ENCODE data around the gene PTPA. TPM values are rescaled to one million over a fixed set of nuclear protein-coding genes. Genes with fewer than 3 reads are reported as not detected.
A peak's percentile ranks its signal among the peaks of the same experiment; 100 is the strongest.

Gene PTPA
- total RNA-seq, 2 donors from 2014 or later: 94.5 to 142 TPM

DNA sequence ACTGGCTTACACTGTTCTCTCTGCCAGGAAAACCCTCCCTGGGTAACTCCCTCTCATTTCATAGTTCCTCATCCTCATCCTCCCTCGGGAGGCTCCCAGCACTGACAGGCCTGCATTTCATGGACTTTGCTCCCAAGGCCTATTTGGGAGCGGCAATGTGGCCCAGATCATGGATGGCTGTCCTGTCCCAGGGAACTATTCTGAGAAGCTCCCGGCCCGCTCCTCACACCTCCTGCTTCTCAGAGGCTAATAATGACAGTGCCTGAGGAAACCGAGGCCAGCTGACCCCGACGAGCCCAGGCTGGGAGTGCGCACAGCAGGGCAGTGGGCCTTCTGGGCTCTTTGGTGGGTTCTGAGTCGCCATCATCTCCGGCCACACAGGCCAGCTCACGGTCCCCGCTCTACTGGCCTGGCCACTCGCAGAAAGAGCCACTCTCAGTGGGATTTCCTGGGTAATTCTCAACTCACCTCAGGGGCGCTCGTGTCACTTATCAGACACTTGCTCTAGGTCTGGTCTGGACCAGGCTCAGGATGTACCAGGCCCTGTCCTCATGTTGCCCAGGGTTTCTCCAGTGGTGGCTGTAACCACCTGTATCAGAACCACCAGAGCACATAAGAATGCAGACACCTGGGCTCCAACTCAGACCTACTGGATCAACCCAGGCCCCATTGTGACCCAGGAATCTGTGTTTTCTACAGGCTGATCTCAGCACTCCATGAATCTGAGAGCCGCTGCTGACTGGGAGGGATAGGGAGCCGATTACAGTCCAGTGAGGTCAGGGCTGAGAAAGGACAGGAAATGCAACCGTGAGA, 32.3 kb upstream of the PTPA start:
- H3K9ac ChIP-seq (ENCODE audit: low read depth in 2 of 2, low read length in 2 of 2): peak overlapping the region; percentile 37 to 70
- H3K9me3 ChIP-seq: no peaks in the 10 kb centered on the region
- TF ChIP-seq, protein P1, sequence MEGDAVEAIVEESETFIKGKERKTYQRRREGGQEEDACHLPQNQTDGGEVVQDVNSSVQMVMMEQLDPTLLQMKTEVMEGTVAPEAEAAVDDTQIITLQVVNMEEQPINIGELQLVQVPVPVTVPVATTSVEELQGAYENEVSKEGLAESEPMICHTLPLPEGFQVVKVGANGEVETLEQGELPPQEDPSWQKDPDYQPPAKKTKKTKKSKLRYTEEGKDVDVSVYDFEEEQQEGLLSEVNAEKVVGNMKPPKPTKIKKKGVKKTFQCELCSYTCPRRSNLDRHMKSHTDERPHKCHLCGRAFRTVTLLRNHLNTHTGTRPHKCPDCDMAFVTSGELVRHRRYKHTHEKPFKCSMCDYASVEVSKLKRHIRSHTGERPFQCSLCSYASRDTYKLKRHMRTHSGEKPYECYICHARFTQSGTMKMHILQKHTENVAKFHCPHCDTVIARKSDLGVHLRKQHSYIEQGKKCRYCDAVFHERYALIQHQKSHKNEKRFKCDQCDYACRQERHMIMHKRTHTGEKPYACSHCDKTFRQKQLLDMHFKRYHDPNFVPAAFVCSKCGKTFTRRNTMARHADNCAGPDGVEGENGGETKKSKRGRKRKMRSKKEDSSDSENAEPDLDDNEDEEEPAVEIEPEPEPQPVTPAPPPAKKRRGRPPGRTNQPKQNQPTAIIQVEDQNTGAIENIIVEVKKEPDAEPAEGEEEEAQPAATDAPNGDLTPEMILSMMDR (IDR thresholded peaks at IDR 0.05): no peak
- no peaks in the 10 kb centered on the region for H3K36me3 ChIP-seq
- H3K4me3 ChIP-seq: no peak overlapping the region
- peak; percentile 82 for DNase-seq
- H3K27me3 ChIP-seq: no peaks in the 10 kb centered on the region
- H3K27ac ChIP-seq: peak overlapping the region; percentile 84
- peaks cover 18% of the 10 kb centered on the region for H3K4me1 ChIP-seq
- intact Hi-C loops (cut with DNase I): no loop called here

DNA sequence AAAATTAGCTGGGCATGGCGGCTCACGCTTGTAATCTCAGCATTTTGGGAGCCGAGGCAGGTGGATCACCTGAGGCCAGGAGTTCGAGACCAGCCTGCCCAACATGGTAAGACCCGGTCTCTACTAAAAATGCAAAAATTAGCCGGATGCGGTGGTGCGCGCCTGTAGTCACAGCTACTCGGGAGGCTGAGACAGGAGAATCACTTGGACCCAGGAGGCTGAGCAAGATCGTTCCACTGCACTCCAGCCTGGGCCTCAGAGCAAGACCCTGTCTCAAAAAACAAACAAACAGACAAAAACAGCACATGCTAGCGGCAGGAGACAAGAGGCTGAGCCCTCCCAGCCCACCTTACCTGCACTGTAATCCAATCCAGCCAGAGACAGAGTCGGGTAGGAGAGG, 31.4 kb upstream of the PTPA start:
- intact Hi-C loops (cut with DNase I): no loop called here
- Histone ChIP-seq H3K27ac (peak overlapping the region; percentile 21), H3K9ac (ENCODE audit: low read depth in 2 of 2, low read length in 2 of 2) (peak overlapping the region in 1 of 2 donors; percentile 84), H3K36me3 (no peaks in the 10 kb centered on the region), H3K9me3 (no peaks in the 10 kb centered on the region), H3K4me3 (peak overlapping the region; percentile 81), H3K4me1 (peaks cover 18% of the 10 kb centered on the region), H3K27me3 (no peaks in the 10 kb centered on the region)
- TF ChIP-seq, protein P1 (IDR thresholded peaks at IDR 0.05): no peak
- no peak for DNase-seq

DNA sequence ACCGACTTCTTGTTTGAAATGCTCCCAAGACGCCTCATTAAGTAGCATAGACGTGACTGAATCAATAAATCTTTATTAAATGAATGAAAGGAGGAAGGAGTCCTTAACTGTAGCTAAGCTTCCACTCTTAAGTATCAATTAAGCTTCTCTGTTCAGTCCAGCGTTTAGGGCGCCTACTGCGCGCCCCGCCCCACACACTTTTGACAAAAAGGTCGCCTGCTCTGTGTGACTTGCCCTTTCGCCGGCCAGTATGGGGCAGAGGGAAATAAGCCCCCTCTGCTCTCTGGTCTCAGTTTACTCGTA, 31.0 kb upstream of the PTPA start:
- peak overlapping the region; percentile 64 to 84 for H3K9ac ChIP-seq (ENCODE audit: low read depth in 2 of 2, low read length in 2 of 2)
- H3K4me3 ChIP-seq: peak overlapping the region; percentile 81
- H3K27ac ChIP-seq: peak overlapping the region; percentile 21
- no peaks in the 10 kb centered on the region for H3K9me3 ChIP-seq
- no peaks in the 10 kb centered on the region for H3K36me3 ChIP-seq
- TF ChIP-seq, protein P1 (IDR thresholded peaks at IDR 0.05): no peak
- peaks cover 18% of the 10 kb centered on the region for H3K4me1 ChIP-seq
- intact Hi-C loops (cut with DNase I): no loop called here
- no peaks in the 10 kb centered on the region for H3K27me3 ChIP-seq
- no peak for DNase-seq

DNA sequence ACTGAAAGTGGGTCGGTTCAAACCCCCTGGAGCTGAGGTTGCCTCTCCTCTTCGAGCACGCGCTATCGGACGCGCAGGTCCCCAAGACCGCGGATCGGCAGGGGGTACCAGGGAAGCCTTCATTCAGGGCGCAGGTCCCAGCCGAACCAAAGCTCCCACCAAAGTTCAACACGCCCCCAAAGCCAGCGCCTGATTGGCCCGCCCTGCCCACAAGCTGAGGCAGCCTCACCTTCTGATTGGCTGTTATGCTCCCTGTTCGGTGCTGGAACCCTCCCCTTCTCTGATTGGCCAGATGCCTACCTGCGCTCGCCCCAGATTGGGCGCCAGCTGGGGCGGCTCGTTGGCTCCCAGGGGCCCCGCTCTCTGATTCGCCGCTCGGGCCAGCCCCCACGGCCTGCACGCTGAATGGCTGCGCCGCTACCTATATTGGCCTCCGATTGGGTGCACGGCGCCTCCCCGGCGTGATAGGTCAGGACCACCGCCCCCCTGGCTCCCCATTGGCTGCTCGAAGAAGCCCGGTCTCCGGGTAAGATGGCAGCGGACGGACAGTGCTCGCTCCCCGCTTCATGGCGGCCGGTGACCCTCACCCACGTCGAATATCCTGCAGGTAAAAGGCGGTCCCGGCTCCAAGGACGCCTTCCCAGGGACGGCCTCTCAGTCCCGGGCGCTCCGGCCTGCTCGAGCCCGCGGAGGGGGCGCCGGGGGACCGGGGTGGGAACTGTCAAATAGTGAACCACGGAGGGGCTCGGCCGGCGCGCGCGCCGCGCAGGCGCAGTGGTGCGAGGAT, 30.4 kb upstream of the PTPA start, which contains the start of gene DOLPP1:
TSS of gene DOLPP1 (plus strand) at position 511 of the 787 bp plus-strand sequence. CDS start at position 532, 21 bp downstream.
- peaks cover 4% of the 10 kb centered on the region for H3K36me3 ChIP-seq
- TF ChIP-seq, protein P1 (IDR thresholded peaks at IDR 0.05): no peak
- no peaks in the 10 kb centered on the region for H3K9me3 ChIP-seq
- peak within 1 kb of the TSS; percentile 87 for H3K27ac ChIP-seq
- H3K4me1 ChIP-seq: peaks cover 18% of the 10 kb centered on the region
- H3K9ac ChIP-seq (ENCODE audit: low read depth in 2 of 2, low read length in 2 of 2): peak within 1 kb of the TSS; percentile 64 to 91
- intact Hi-C loops (cut with DNase I): no loop called here
- peak; percentile 98 for DNase-seq
- peak within 1 kb of the TSS; percentile 81 for H3K4me3 ChIP-seq
- no peaks in the 10 kb centered on the region for H3K27me3 ChIP-seq

DNA sequence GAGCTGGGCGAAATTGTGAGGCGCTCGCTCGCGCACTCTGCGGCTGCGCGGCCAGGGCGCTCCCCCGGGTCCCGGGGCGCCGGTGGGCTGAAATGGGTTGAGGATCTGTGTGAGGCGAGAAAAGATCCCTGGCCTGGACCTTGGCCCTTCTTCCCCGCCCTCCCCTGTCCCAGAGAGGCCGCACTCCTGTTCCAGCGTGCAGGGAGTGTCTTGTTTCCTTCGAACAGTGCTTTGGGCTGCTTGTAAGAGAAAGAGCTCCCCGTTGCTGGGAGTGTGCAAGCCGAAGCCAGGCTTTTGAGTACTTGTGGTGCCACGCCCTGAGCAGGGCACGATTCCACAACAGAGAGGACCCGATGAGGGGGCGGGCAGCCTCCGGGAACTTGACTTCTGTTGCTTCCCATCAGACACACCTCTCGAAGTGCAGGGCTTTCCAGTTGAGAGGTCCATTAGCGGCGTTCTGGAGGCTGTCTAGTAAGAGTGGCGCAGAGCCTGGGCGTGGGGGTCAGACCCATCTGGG, 29.8 kb upstream of the PTPA start:
- DNase-seq: no peak
- peaks cover 9% of the 10 kb centered on the region for H3K36me3 ChIP-seq
- intact Hi-C loops (cut with DNase I): no loop called here

More for the DNA sequence above, 29.8 kb upstream of the PTPA start:
- H3K4me1 ChIP-seq: peaks cover 18% of the 10 kb centered on the region
- TF ChIP-seq, protein P1 (IDR thresholded peaks at IDR 0.05): no peak
- H3K4me3 ChIP-seq: peak overlapping the region; percentile 81
- peak overlapping the region; percentile 87 for H3K27ac ChIP-seq
- H3K9me3 ChIP-seq: no peaks in the 10 kb centered on the region
- no peaks in the 10 kb centered on the region for H3K27me3 ChIP-seq
- H3K9ac ChIP-seq (ENCODE audit: low read depth in 2 of 2, low read length in 2 of 2): peak overlapping the region; percentile 52 to 91
